HCT116 (cell line): ENCODE data around the gene CALR3.
"Not testable (repeated sequence)": the region's sequence is repeated elsewhere in the genome, so short reads cannot be mapped to it uniquely, and the experiment has no call there.

Experiments used
- CEBPB ChIP-seq: IDR thresholded peaks from 2 replicates; pipeline ENCODE4 v1.6.1; 2012; ENCODE audit warnings: low read depth
- CTCF ChIP-seq, 3 experiments: fragments of 200-600 bp in 1 of 3; sonication (generic) in 1 of 3; IDR thresholded peaks in 2 of 3; conservative IDR thresholded peaks in 1 of 3; 2 replicates each; pipeline ENCODE4 v1.5.1; 2012 to 2017; ENCODE audit warnings: low read depth in 2 of 3, low read length in 2 of 3, antibody characterized with exemption in 1 of 3, borderline replicate concordance in 1 of 3, control low read depth in 1 of 3, mild to moderate bottlenecking in 1 of 3, mixed read lengths in 1 of 3, mixed run types in 1 of 3, moderate library complexity in 1 of 3; ENCODE audit not compliant: insufficient read depth in 1 of 3
- EZH2phosphoT487 ChIP-seq: fragments of 200-600 bp; IDR thresholded peaks from 2 replicates; pipeline ENCODE4 v1.6.1; 2018; ENCODE audit warnings: antibody characterized with exemption, borderline replicate concordance
- JUND ChIP-seq: IDR thresholded peaks from 2 replicates; pipeline ENCODE4 v1.6.1; 2012
- MAX ChIP-seq: IDR thresholded peaks from 2 replicates; pipeline ENCODE4 v1.6.1; 2012
- POLR2A ChIP-seq: IDR thresholded peaks from 2 replicates; pipeline ENCODE4 v1.7.0; 2011; ENCODE audit warnings: borderline replicate concordance; ENCODE audit not compliant: insufficient read depth, insufficient read length; ENCODE audit errors: extremely low read depth
- POLR2AphosphoS5 ChIP-seq: IDR thresholded peaks from 2 replicates; pipeline ENCODE4 v1.6.1; 2011; ENCODE audit warnings: mild to moderate bottlenecking, low read depth, low read length, moderate library complexity
- RAD21 ChIP-seq: IDR thresholded peaks from 2 replicates; pipeline ENCODE4 v1.6.1; 2012; ENCODE audit warnings: low read depth, mild to moderate bottlenecking
- REST ChIP-seq: IDR thresholded peaks from 2 replicates; pipeline ENCODE4 v1.6.1; 2012; ENCODE audit warnings: low read depth
- SIN3A ChIP-seq: IDR thresholded peaks from 2 replicates; pipeline ENCODE4 v1.6.1; 2012; ENCODE audit warnings: low read depth
- SP1 ChIP-seq: IDR thresholded peaks from 2 replicates; pipeline ENCODE4 v1.6.1; 2012; ENCODE audit warnings: low read depth
- TCF7L2 ChIP-seq: IDR thresholded peaks from 2 replicates; pipeline ENCODE4 v1.7.0; 2011; ENCODE audit warnings: borderline replicate concordance, inconsistent platforms; ENCODE audit not compliant: insufficient read depth, insufficient read length; ENCODE audit errors: extremely low read depth
- ZBTB33 ChIP-seq: IDR thresholded peaks from 2 replicates; pipeline ENCODE4 v1.6.1; 2011; ENCODE audit warnings: mild to moderate bottlenecking, low read length, moderate library complexity; ENCODE audit not compliant: insufficient replicate concordance; ENCODE audit errors: extremely low read depth
- ZNF274 ChIP-seq: fragments of 200-500 bp; sonication (Bioruptor generic); IDR thresholded peaks from 2 replicates; pipeline ENCODE4 v1.6.1; 2014; ENCODE audit warnings: mild to moderate bottlenecking, low read depth, low read length, inconsistent platforms

GRCh38 chr19:16486476-16486875, 9.5 kb downstream of the CALR3 start:
- TF ChIP-seq CTCF (IDR thresholded peaks at IDR 0.05 in 2 of 3, conservative IDR thresholded peaks at IDR 0.05 in 1 of 3; ENCODE audit: borderline replicate concordance in 1 of 3, insufficient read depth in 1 of 3, low read depth in 2 of 3, low read length in 2 of 3); POLR2AphosphoS5; RAD21; SP1; ZBTB33; POLR2A; SIN3A; ZNF274; MAX; TCF7L2; JUND; CEBPB; EZH2phosphoT487; REST: not testable (repeated sequence)
